ENCODE data around the gene ZNF607. TPM values are rescaled to one million over a fixed set of nuclear protein-coding genes. Genes with fewer than 3 reads are reported as not detected.

ZNF607 gene
- total and polyA plus RNA-seq, 2 experiments from 2014 or later: 3.2 to 11.4 TPM

GRCh38 chr19:37698216-37698615, 21.3 kb downstream of the ZNF607 start:
- Histone ChIP-seq H2AFZ (no peak overlapping the region), H3K4me1 (ENCODE audit: insufficient read depth) (no peaks in the 10 kb centered on the region), H3K9me2 (ENCODE audit: insufficient read depth) (no peaks in the 10 kb centered on the region; the same call in 1 of the 2 replicates), H3K27ac (ENCODE audit: low read depth) (peak overlapping the region; percentile 8; the same call in 1 of the 2 replicates), H3F3A (replicated peaks; ENCODE audit: low read depth) (no peaks in the 10 kb centered on the region), H3K79me2 (replicated peaks; ENCODE audit: insufficient read depth) (no peaks in the 10 kb centered on the region), H3K4me3 (no peak overlapping the region), H3K36me3 (ENCODE audit: insufficient read depth) (no peaks in the 10 kb centered on the region; the same call in 1 of the 2 replicates), H3K4me2 (no peak overlapping the region), H4K20me1 (replicated peaks; ENCODE audit: insufficient read depth) (no peaks in the 10 kb centered on the region), H3K27me3 (ENCODE audit: insufficient read depth) (peaks cover 20% of the 10 kb centered on the region)
- Mint-ChIP-seq H3K36me3 (ENCODE audit: low read depth) (peaks cover 62% of the 10 kb centered on the region), H3K27me3 (ENCODE audit: insufficient read depth, low read depth, poor library complexity) (peaks cover 27% of the 10 kb centered on the region), H3K9me3 (peaks cover 22% of the 10 kb centered on the region), H3K4me1 (peaks cover 22% of the 10 kb centered on the region), H3K4me3 (no peak overlapping the region), H3K27ac (no peak overlapping the region)
- TF ChIP-seq ZNF462 (CRISPR knock-in tag; IDR thresholded peaks at IDR 0.05) (no peak), ZNF331 (CRISPR knock-in tag; IDR thresholded peaks at IDR 0.05; ENCODE audit: low read depth) (no peak), CREB1 (CRISPR knock-in tag; IDR thresholded peaks at IDR 0.05; ENCODE audit: low read depth) (no peak), ETS1 (IDR thresholded peaks at IDR 0.05) (no peak), CTCF (conservative IDR thresholded peaks at IDR 0.05; ENCODE audit: low read depth in 2 of 2) (no peak), NANOG (IDR thresholded peaks at IDR 0.05; ENCODE audit: borderline replicate concordance) (no peak), ZNF114 (CRISPR knock-in tag; IDR thresholded peaks at IDR 0.05) (no peak), REST (IDR thresholded peaks at IDR 0.05; ENCODE audit: unreplicated experiment) (no peak), EZH2 (IDR thresholded peaks at IDR 0.05; ENCODE audit: low read depth, unreplicated experiment) (no peak), POLR2AphosphoS5 (IDR thresholded peaks at IDR 0.05; ENCODE audit: low read depth) (no peak), STAT1 (IDR thresholded peaks at IDR 0.05; ENCODE audit: unreplicated experiment) (no peak), EZH2phosphoT487 (IDR thresholded peaks at IDR 0.05; ENCODE audit: unreplicated experiment) (no peak), JUNB (IDR thresholded peaks at IDR 0.05; ENCODE audit: unreplicated experiment) (no peak)
- DNase-seq (ENCODE audit: low spot score) (no peak), ATAC-seq (no peak)

All from GM23338 (cell line).